ENCODE results near the gene NUDT2.

NUDT2 gene

GRCh38 chr9:34376596-34377403 lies 47.4 kb downstream of the NUDT2 start, which contains the start of gene MYORG:
TSS of gene MYORG (minus strand) at chr9:34376898. CDS start at chr9:34372943, 3,955 bp downstream.
- H3K27ac ChIP-seq = peak within 1 kb of the TSS in 8 of 11 experiments; percentile 9 to 60 (median 48); a peak in 13 of 22 replicates
- TF ChIP-seq Cebpa-rat (IDR thresholded peaks at IDR 0.05) = no peak
- H3K4me3 ChIP-seq = peak within 1 kb of the TSS; percentile 65 to 81 (median 70)
- H3K9ac ChIP-seq = peak within 1 kb of the TSS; percentile 59 to 80 (median 77)
- H4K20me1 ChIP-seq = peaks cover 0 to 7% (median 0%) of the 10 kb centered on the region in 11 experiments; a peak in 2 of 22 replicates
- H3K4me2 ChIP-seq = peak within 1 kb of the TSS; percentile 88 to 99 (median 95)
- H3K9me3 ChIP-seq (replicated peaks in 1 of 11) = peaks cover 2 to 12% (median 10%) of the 10 kb centered on the region in 11 experiments; a peak in 21 of 22 replicates
- H3K27me3 ChIP-seq = peaks cover 0 to 7% (median 0%) of the 10 kb centered on the region in 11 experiments; a peak in 4 of 22 replicates
- peaks cover 24 to 62% (median 57%) of the 10 kb centered on the region in 10 experiments for H3K4me1 ChIP-seq
- peaks cover under 1 to 12% (median 7%) of the 10 kb centered on the region in 11 experiments; a peak in 19 of 22 replicates for H3K36me3 ChIP-seq

DNA sequence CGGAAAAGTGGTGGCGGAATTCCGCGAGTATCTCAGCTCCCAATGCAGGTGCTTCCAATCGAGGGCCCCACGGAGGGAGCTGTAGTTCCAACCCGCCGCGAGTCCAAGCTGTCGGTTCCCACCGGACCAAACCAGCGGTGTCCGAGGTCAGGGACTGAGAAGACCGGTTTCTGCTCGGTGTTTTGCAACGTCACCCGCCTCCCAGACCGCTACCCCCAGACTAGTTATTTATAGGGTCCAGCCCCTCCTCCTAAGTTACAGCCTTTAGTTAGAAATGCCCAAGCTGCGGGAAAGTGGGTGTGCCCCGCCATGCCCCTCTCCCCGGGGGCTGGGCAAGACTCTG lies 48.0 kb downstream of the NUDT2 start:
- Histone ChIP-seq H3K9me3 (replicated peaks in 1 of 11) (peaks cover 0 to 6% (median 4%) of the 10 kb centered on the region in 11 experiments; a peak in 19 of 22 replicates), H3K27me3 (peaks cover 0 to 7% (median 0%) of the 10 kb centered on the region in 11 experiments; a peak in 4 of 22 replicates), H3K4me1 (peaks cover 24 to 62% (median 57%) of the 10 kb centered on the region in 10 experiments), H3K4me3 (peak overlapping the region; percentile 65 to 81 (median 70)), H4K20me1 (peaks cover 0 to 7% (median 0%) of the 10 kb centered on the region in 11 experiments; a peak in 2 of 22 replicates), H3K27ac (peak overlapping the region in 5 of 11 experiments; percentile 9 to 48 (median 38); a peak in 6 of 22 replicates), H3K4me2 (peak overlapping the region; percentile 88 to 99 (median 95)), H3K36me3 (peaks cover 0 to 6% (median 1%) of the 10 kb centered on the region in 11 experiments; a peak in 12 of 22 replicates), H3K9ac (peak overlapping the region; percentile 39 to 80 (median 75); a peak in 20 of 22 replicates)
- TF ChIP-seq Cebpa-rat (IDR thresholded peaks at IDR 0.05) = no peak

DNA sequence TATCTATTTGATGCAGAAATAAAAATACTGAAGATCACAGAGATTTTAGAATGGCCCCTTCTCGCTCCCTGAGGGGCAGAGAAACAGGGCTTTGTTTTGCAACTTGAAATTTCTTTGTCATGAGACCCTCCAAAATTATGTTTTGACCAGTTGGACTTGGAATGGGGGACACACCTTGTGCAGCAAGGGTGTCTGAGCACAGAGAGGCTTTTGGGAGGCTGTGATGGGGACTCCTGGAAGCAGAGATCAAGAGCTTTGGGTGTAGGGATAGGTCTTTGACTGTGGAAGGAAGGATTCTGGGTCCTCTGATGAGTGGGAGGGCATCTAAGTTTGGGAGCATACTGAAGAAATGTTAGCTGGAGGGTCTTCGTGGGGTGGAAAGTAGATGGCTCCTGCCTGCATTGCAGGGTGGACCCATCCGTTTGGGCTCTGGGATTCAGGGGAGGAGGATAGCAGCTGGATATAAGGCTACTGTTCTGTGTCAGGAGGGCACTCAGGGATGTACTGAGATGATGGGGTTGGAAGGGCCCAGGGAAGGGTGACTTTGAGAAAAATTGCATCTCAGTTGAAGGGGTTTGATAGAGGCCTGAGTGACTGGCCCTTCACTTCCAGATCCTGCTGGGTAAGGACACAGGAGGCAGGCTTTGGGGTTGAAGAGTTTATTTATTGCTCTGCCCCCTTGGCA lies 49.1 kb downstream of the NUDT2 start:
- peaks cover 0 to 7% (median 0%) of the 10 kb centered on the region in 11 experiments; a peak in 4 of 22 replicates for H3K27me3 ChIP-seq
- no peak overlapping the region for H3K4me3 ChIP-seq
- H3K27ac ChIP-seq = no peak overlapping the region
- peaks cover 0 to 7% (median 0%) of the 10 kb centered on the region in 11 experiments; a peak in 2 of 22 replicates for H4K20me1 ChIP-seq
- H3K4me1 ChIP-seq = peaks cover 24 to 62% (median 57%) of the 10 kb centered on the region in 10 experiments
- no peak overlapping the region for H3K9ac ChIP-seq
- no peak for TF ChIP-seq Cebpa-rat (IDR thresholded peaks at IDR 0.05)
- H3K4me2 ChIP-seq = peak overlapping the region in 5 of 11 experiments; percentile 85 to 98 (median 93); a peak in 5 of 22 replicates
- no peaks in the 10 kb centered on the region for H3K9me3 ChIP-seq (replicated peaks in 1 of 11)
- H3K36me3 ChIP-seq = no peaks in the 10 kb centered on the region

GRCh38 chr9:34379334-34380033 lies 50.1 kb downstream of the NUDT2 start:
- H4K20me1 ChIP-seq = peaks cover 0 to 7% (median 0%) of the 10 kb centered on the region in 11 experiments; a peak in 2 of 22 replicates
- peak overlapping the region; percentile 83 to 95 (median 90) for H3K4me2 ChIP-seq
- H3K27ac ChIP-seq = peak overlapping the region in 8 of 11 experiments; percentile 4 to 66 (median 59); a peak in 14 of 22 replicates
- H3K4me1 ChIP-seq = peaks cover 30 to 60% (median 55%) of the 10 kb centered on the region in 10 experiments
- H3K9me3 ChIP-seq (replicated peaks in 1 of 11) = no peaks in the 10 kb centered on the region
- no peak for TF ChIP-seq Cebpa-rat (IDR thresholded peaks at IDR 0.05)
- H3K27me3 ChIP-seq = peaks cover 0 to 7% (median 0%) of the 10 kb centered on the region in 11 experiments; a peak in 4 of 22 replicates
- H3K4me3 ChIP-seq = peak overlapping the region; percentile 51 to 70 (median 56)
- H3K9ac ChIP-seq = peak overlapping the region in 10 of 11 experiments; percentile 8 to 74 (median 58); a peak in 18 of 22 replicates
- no peaks in the 10 kb centered on the region for H3K36me3 ChIP-seq

DNA sequence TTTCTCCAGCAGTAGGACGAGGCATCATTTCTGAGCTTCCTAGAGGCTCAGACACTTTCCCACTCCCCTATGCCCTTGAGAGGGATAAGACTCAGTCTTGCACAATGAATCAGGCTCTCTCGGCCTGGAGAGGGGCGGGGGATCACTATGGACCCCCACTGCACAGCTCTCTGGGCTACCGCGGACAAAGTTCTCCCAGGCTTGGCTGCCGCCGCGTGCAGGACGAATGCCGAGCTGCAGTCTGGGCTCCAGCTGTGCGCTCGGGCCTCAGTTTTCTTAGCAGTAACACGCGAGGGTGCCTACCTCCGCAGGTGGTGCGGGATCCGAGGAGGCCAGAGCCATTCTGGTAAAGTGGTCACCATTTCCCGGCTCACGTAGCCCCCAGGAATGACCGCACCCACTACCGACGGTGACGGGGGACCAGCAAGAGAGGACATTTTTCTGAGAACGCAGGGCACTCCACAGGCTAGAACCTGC lies 50.7 kb downstream of the NUDT2 start:
- Histone ChIP-seq H3K36me3 (no peaks in the 10 kb centered on the region), H3K9ac (peak overlapping the region in 10 of 11 experiments; percentile 8 to 74 (median 58); a peak in 19 of 22 replicates), H3K27ac (peak overlapping the region in 9 of 11 experiments; percentile 29 to 67 (median 60); a peak in 16 of 22 replicates), H3K4me2 (peak overlapping the region; percentile 83 to 95 (median 90)), H3K9me3 (replicated peaks in 1 of 11) (no peaks in the 10 kb centered on the region), H3K4me3 (peak overlapping the region; percentile 51 to 70 (median 56)), H3K4me1 (peaks cover 31 to 55% (median 49%) of the 10 kb centered on the region in 10 experiments), H4K20me1 (peaks cover 0 to 7% (median 0%) of the 10 kb centered on the region in 11 experiments; a peak in 2 of 22 replicates), H3K27me3 (peaks cover 0 to 7% (median 0%) of the 10 kb centered on the region in 11 experiments; a peak in 4 of 22 replicates)
- TF ChIP-seq Cebpa-rat (IDR thresholded peaks at IDR 0.05) = no peak

DNA sequence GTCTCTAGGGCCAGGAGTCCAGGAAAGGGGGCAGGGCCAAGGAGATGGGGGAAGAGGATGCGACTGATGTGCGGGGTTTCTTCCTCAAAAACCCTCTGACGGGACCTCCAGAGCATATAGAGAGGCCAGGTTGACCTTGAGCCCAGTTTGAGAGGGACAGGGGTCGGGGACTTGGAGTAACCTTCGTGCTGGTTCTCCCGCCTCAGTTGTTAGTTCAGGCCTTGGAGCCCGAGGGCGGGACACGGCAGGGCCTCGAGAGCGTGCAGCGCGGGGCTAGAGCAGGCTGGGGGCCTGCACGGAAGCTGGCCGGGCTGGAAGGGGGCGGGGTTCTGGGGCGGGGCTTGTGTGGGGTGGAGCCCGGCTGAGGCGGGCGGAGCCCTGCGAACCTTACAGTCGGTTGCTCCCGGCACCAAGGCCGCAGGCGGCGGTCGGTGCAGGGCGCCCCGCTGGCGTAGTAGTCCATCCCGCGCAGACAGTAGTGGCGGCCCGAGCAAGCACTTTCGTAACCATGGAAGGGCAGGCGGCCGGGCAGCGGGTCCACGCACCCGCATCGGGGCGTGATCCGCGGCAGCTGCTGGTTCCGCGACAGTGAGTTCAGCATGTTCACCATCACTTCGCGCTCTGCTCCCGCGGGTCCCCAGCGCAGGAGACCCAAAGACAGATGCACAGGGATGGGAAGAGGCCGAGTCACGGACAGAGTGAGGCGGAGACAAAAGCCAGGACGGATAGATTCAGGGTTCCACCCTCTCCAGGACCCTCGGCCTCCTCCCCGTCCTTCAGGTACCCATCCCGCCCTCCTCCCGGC lies 51.3 kb downstream of the NUDT2 start:
- Histone ChIP-seq H3K9me3 (replicated peaks in 1 of 11) (no peaks in the 10 kb centered on the region), H3K9ac (peak overlapping the region; percentile 47 to 74 (median 61); a peak in 21 of 22 replicates), H3K27ac (peak overlapping the region in 9 of 11 experiments; percentile 28 to 67 (median 60); a peak in 16 of 22 replicates), H3K4me3 (peak overlapping the region; percentile 51 to 70 (median 60)), H3K4me1 (peaks cover 24 to 48% (median 43%) of the 10 kb centered on the region in 10 experiments), H4K20me1 (peaks cover 0 to 7% (median 0%) of the 10 kb centered on the region in 11 experiments; a peak in 2 of 22 replicates), H3K36me3 (no peaks in the 10 kb centered on the region), H3K4me2 (peak overlapping the region; percentile 83 to 95 (median 90)), H3K27me3 (peaks cover 0 to 7% (median 0%) of the 10 kb centered on the region in 11 experiments; a peak in 4 of 22 replicates)
- no peak for TF ChIP-seq Cebpa-rat (IDR thresholded peaks at IDR 0.05)

GRCh38 chr9:34381323-34381722 lies 52.0 kb downstream of the NUDT2 start:
- H3K4me3 ChIP-seq = peak overlapping the region; percentile 51 to 70 (median 60); a peak in 19 of 20 replicates
- peaks cover 18 to 42% (median 37%) of the 10 kb centered on the region in 10 experiments for H3K4me1 ChIP-seq
- H3K27me3 ChIP-seq = peaks cover 0 to 7% (median 0%) of the 10 kb centered on the region in 11 experiments; a peak in 4 of 22 replicates

More at GRCh38 chr9:34381323-34381722, 52.0 kb downstream of the NUDT2 start:
- Histone ChIP-seq H4K20me1 (peaks cover 0 to 7% (median 0%) of the 10 kb centered on the region in 11 experiments; a peak in 2 of 22 replicates), H3K9me3 (replicated peaks in 1 of 11) (no peaks in the 10 kb centered on the region), H3K36me3 (no peaks in the 10 kb centered on the region), H3K4me2 (peak overlapping the region; percentile 83 to 95 (median 90)), H3K27ac (peak overlapping the region in 1 of 11 experiments; percentile 15; a peak in 1 of 22 replicates), H3K9ac (peak overlapping the region in 9 of 11 experiments; percentile 35 to 74 (median 60); a peak in 13 of 22 replicates)
- no peak for TF ChIP-seq Cebpa-rat (IDR thresholded peaks at IDR 0.05)
